HEK293 (cell line): ENCODE measurements around the gene ZBTB24.

Experiments
- CTCF ChIA-PET: fragments of 350-600 bp; formaldehyde crosslinking; extraction: SDS; loops from one replicate; lab custom pipeline; 2021; ENCODE audit warnings: antibody characterized with exemption; lab: Yijun Ruan, JAX
- POLR2A ChIA-PET: fragments of 300-600 bp; formaldehyde crosslinking; extraction: SDS; loops from one replicate; lab custom pipeline; 2020; ENCODE audit warnings: antibody characterized with exemption, inconsistent platforms; lab: Yijun Ruan, JAX
- H3K27ac ChIP-seq: fragments of 200-500 bp; sonication (Bioruptor generic); 2 replicates; pipeline ENCODE4 v1.5.1; 2014; ENCODE audit warnings: low read depth, low read length, control low read depth, inconsistent platforms; ENCODE audit errors: extremely low read depth
- H3K36me3 ChIP-seq, 2 experiments: fragments of 200-500 bp in 1 of 2; sonication (Bioruptor generic) in 1 of 2; 1 replicate in 1 of 2; 2 replicates in 1 of 2; pipeline ENCODE4 v1.5.1; 2014 to 2017; ENCODE audit warnings: inconsistent platforms in 2 of 2, low read length in 2 of 2; ENCODE audit not compliant: control insufficient read depth in 2 of 2, insufficient read depth in 1 of 2
- H3K4me1 ChIP-seq: fragments of 200-500 bp; sonication (Bioruptor generic); 2 replicates; pipeline ENCODE4 v1.5.1; 2014; ENCODE audit warnings: mild to moderate bottlenecking, low read length, inconsistent platforms; ENCODE audit not compliant: control insufficient read depth, insufficient read depth
- H3K4me3 ChIP-seq: 2 replicates; pipeline ENCODE4 v1.5.1; 2011; ENCODE audit warnings: low read depth, mild to moderate bottlenecking, control low read depth, low read length, moderate library complexity
- H3K9me3 ChIP-seq: fragments of 200-500 bp; sonication (Bioruptor generic); 2 replicates; pipeline ENCODE4 v1.5.1; 2014; ENCODE audit warnings: low read depth, low read length, inconsistent platforms; ENCODE audit not compliant: control insufficient read depth, insufficient read depth
- ATF2 ChIP-seq: fragments of 450-650 bp; formaldehyde crosslinking; IDR thresholded peaks from 2 replicates; pipeline ENCODE4 v1.5.1; 2016; ENCODE audit warnings: missing biosample characterization, missing genetic modification characterization, low read depth
- GLIS2 ChIP-seq: fragments of 450-650 bp; formaldehyde crosslinking; IDR thresholded peaks from 2 replicates; pipeline ENCODE4 v1.5.1; 2016; ENCODE audit warnings: missing biosample characterization, missing genetic modification characterization
- KLF1 ChIP-seq: fragments of 450-650 bp; formaldehyde crosslinking; IDR thresholded peaks from 2 replicates; pipeline ENCODE4 v1.5.1; 2016; ENCODE audit warnings: missing biosample characterization, missing genetic modification characterization
- KLF7 ChIP-seq: fragments of 450-650 bp; formaldehyde crosslinking; IDR thresholded peaks from 2 replicates; pipeline ENCODE4 v1.5.1; 2016; ENCODE audit warnings: missing biosample characterization, missing genetic modification characterization, borderline replicate concordance
- MEIS1 ChIP-seq: sonication (generic); formaldehyde crosslinking; IDR thresholded peaks from 2 replicates; pipeline ENCODE4 v1.8.1; 2022; ENCODE audit warnings: missing genetic modification reagents, mild to moderate bottlenecking, borderline replicate concordance
- PRDM2 ChIP-seq: fragments of 450-650 bp; formaldehyde crosslinking; IDR thresholded peaks from 2 replicates; pipeline ENCODE4 v1.5.1; 2016; ENCODE audit warnings: missing biosample characterization, missing genetic modification characterization, borderline replicate concordance
- ZBTB1 ChIP-seq: fragments of 450-650 bp; formaldehyde crosslinking; IDR thresholded peaks from 2 replicates; pipeline ENCODE4 v1.5.1; 2016; ENCODE audit warnings: missing biosample characterization, missing genetic modification characterization
- ZFHX2 ChIP-seq: fragments of 450-650 bp; formaldehyde crosslinking; conservative IDR thresholded peaks from 2 replicates; pipeline ENCODE4 v1.5.1; 2016; ENCODE audit warnings: missing biosample characterization, missing genetic modification characterization
- ZFP41 ChIP-seq: fragments of 450-650 bp; formaldehyde crosslinking; IDR thresholded peaks from 2 replicates; pipeline ENCODE4 v1.5.1; 2016; ENCODE audit warnings: missing biosample characterization, missing genetic modification characterization, borderline replicate concordance
- ZFP69B ChIP-seq: fragments of 450-650 bp; formaldehyde crosslinking; IDR thresholded peaks from 2 replicates; pipeline ENCODE4 v1.5.1; 2016; ENCODE audit warnings: missing biosample characterization, missing genetic modification characterization
- ZNF132 ChIP-seq: fragments of 450-650 bp; formaldehyde crosslinking; IDR thresholded peaks from 2 replicates; pipeline ENCODE4 v1.5.1; 2017; ENCODE audit warnings: missing biosample characterization, missing genetic modification characterization, borderline replicate concordance
- ZNF169 ChIP-seq: fragments of 450-650 bp; formaldehyde crosslinking; IDR thresholded peaks from 2 replicates; pipeline ENCODE4 v1.5.1; 2016; ENCODE audit warnings: missing biosample characterization, missing genetic modification characterization
- ZNF280D ChIP-seq: fragments of 450-650 bp; formaldehyde crosslinking; IDR thresholded peaks from 2 replicates; pipeline ENCODE4 v1.5.1; 2016; ENCODE audit warnings: missing biosample characterization, missing genetic modification characterization
- ZNF302 ChIP-seq: fragments of 450-650 bp; formaldehyde crosslinking; IDR thresholded peaks from 2 replicates; pipeline ENCODE4 v1.5.1; 2016; ENCODE audit warnings: missing biosample characterization, missing genetic modification characterization, low read depth
- ZNF311 ChIP-seq: fragments of 450-650 bp; formaldehyde crosslinking; IDR thresholded peaks from 2 replicates; pipeline ENCODE4 v1.5.1; 2017; ENCODE audit warnings: missing biosample characterization, missing genetic modification characterization, borderline replicate concordance
- ZNF37A ChIP-seq: fragments of 450-650 bp; IDR thresholded peaks from 2 replicates; pipeline ENCODE4 v1.5.1; 2018; ENCODE audit warnings: missing biosample characterization, missing genetic modification characterization
- ZNF623 ChIP-seq: fragments of 450-650 bp; formaldehyde crosslinking; IDR thresholded peaks from 2 replicates; pipeline ENCODE4 v1.5.1; 2016; ENCODE audit warnings: missing biosample characterization, missing genetic modification characterization
- ZNF654 ChIP-seq: fragments of 450-650 bp; formaldehyde crosslinking; IDR thresholded peaks from 2 replicates; pipeline ENCODE4 v1.5.1; 2016; ENCODE audit warnings: low read depth, missing biosample characterization, missing genetic modification characterization
- ZNF791 ChIP-seq: fragments of 450-650 bp; formaldehyde crosslinking; IDR thresholded peaks from 2 replicates; pipeline ENCODE4 v1.5.1; 2016; ENCODE audit warnings: missing biosample characterization, missing genetic modification characterization
- ZSCAN18 ChIP-seq: fragments of 450-650 bp; formaldehyde crosslinking; IDR thresholded peaks from 2 replicates; pipeline ENCODE4 v1.5.1; 2016; ENCODE audit warnings: missing biosample characterization, missing genetic modification characterization
- ZXDB ChIP-seq: fragments of 450-650 bp; formaldehyde crosslinking; IDR thresholded peaks from 2 replicates; pipeline ENCODE4 v1.5.1; 2016; ENCODE audit warnings: missing biosample characterization, missing genetic modification characterization

ZBTB24 gene

GRCh38 chr6:109466212-109466923 is 16.7 kb downstream of the ZBTB24 start:
- H3K27ac ChIP-seq, result no peak overlapping the region
- ChIA-PET POLR2A (interaction anchor here (1.0 kb wide), 1 partner anchor 16 kb away, joined by 3 read pairs; no protein-coding TSS in a partner anchor), CTCF (no interaction called here)
- no peak for TF ChIP-seq GLIS2 (tag by site-specific recombination)
- TF ChIP-seq ZNF311, result no peak
- TF ChIP-seq ZNF132 (tag by site-specific recombination), result no peak
- no peak for TF ChIP-seq ZSCAN18 (tag by site-specific recombination)
- no peak for TF ChIP-seq KLF1
- TF ChIP-seq ZNF169, result no peak
- no peak for TF ChIP-seq ZNF302 (tag by site-specific recombination)
- TF ChIP-seq ZFP69B, result no peak
- TF ChIP-seq ATF2 (tag by site-specific recombination), result no peak
- no peak for TF ChIP-seq ZNF654
- H3K9me3 ChIP-seq, result no peaks in the 10 kb centered on the region
- H3K4me1 ChIP-seq, result no peaks in the 10 kb centered on the region
- peaks cover 49 to 99% of the 10 kb centered on the region in 2 experiments for H3K36me3 ChIP-seq
- no peak overlapping the region for H3K4me3 ChIP-seq

- no peaks in the 10 kb centered on the region for H3K9me3 ChIP-seq
- no peaks in the 10 kb centered on the region for H3K4me1 ChIP-seq
- no peak overlapping the region for H3K4me3 ChIP-seq
- no peak overlapping the region for H3K27ac ChIP-seq
- peaks cover 48 to 97% of the 10 kb centered on the region in 2 experiments for H3K36me3 ChIP-seq
- POLR2A ChIA-PET, result interaction anchor here (1.0 kb wide), 1 partner anchor 16 kb away, joined by 3 read pairs; no protein-coding TSS in a partner anchor
- CTCF ChIA-PET, result no interaction called here
- TF ChIP-seq KLF1, result no peak
- no peak for TF ChIP-seq ZNF623 (tag by site-specific recombination)
- TF ChIP-seq ZXDB, result no peak
- TF ChIP-seq PRDM2 (tag by site-specific recombination), result no peak
- TF ChIP-seq ZNF791 (tag by site-specific recombination), result no peak
- TF ChIP-seq ZNF280D (tag by site-specific recombination), result no peak
- no peak for TF ChIP-seq ZNF37A (tag by site-specific recombination)
- no peak for TF ChIP-seq ZFP41 (tag by site-specific recombination)
- no peak for TF ChIP-seq MEIS1
- TF ChIP-seq ZBTB1, result no peak
- TF ChIP-seq ZFHX2, result no peak
- no peak for TF ChIP-seq KLF7
These were observed 17.2 kb downstream of the ZBTB24 start for GRCh38 chr6:109465772-109466171.
